Stimulated activated CD4-positive, alpha-beta T cell treated with anti-CD3 and anti-CD28 coated beads, TNF-alpha, amount 100 ng/mL, for 4 hours (primary cell): ENCODE data around the gene TRRAP.
"Not testable (repeated sequence)": the region's sequence is repeated elsewhere in the genome, so short reads cannot be mapped to it uniquely, and the experiment has no call there.

Experiments used
- DNase-seq, 3 experiments: peaks; one replicate each; pipeline ENCODE4 v3.0.0-alpha.2; 2020; ENCODE audit warnings: low read depth in 3 of 3

Gene TRRAP

GRCh38 chr7:98878365-98879197 is at the start of gene TRRAP:
Gene TRRAP, plus strand, starts transcription at chr7:98878532. Its CDS starts 2,619 bp downstream, at chr7:98881151.
- DNase-seq = peak; percentile 59 to 76 (median 67)

DNA sequence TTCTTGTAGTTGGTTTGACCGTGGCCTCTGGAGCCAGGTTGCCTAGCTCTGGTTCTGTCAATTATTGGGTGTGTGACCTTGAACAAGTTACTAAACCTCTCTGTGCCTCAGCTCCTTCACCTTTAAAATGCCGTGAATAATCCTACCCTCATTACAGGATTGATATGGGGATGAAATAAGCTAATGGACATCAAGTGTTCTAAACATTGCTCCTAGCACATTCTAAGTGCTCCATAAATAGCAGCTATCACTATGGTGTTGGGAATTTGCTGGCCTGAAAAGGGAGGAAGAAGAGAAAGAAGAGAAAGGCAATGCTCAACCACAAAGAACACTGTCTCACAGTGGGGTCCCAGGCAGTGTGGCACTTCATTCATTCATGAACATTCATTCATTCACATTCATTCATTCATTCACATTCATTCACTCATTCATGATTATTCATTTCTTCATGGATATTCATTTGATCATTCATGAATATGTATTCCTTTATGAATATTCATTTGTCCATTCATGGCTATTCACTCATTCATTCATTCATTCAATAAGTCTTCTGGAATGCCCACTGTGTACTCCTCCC is 47.3 kb upstream of the TRRAP start:
- no peak for DNase-seq

DNA sequence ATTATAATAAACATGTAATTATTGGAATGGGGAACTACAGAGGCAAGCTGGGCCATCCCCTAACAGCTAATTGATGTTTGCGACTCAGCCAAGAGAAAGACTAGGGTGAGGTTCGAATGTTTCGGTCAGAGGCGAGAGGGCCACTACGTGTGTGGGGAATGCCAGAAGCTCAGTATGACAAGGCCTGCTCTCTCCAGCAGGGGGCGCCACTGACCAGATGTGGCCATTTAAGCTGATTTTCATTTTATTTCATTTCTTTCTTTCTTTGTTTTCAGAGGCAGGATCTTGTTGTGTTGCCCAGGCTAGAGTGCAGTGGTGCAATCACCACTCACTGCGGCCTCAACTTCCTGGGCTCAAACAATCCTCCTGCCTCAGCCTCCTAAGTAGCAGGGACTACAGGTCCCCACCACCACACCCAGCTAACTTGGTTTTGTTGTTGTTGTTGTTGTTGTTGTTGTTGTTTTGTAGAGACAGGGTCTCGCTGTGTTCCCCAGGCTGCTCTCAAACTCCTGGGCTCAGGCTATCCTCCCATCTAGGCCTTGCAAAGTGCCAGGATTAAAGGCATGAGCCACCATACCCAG is 46.6 kb upstream of the TRRAP start:
- DNase-seq = peak in 2 of 3 experiments; percentile 9 to 22

GRCh38 chr7:98833022-98833421 is 45.3 kb upstream of the TRRAP start:
- no peak for DNase-seq

GRCh38 chr7:98834949-98835348 is 43.4 kb upstream of the TRRAP start:
- no peak for DNase-seq

- DNase-seq = no peak
Measured at GRCh38 chr7:98836811-98837629, 41.3 kb upstream of the TRRAP start.

DNA sequence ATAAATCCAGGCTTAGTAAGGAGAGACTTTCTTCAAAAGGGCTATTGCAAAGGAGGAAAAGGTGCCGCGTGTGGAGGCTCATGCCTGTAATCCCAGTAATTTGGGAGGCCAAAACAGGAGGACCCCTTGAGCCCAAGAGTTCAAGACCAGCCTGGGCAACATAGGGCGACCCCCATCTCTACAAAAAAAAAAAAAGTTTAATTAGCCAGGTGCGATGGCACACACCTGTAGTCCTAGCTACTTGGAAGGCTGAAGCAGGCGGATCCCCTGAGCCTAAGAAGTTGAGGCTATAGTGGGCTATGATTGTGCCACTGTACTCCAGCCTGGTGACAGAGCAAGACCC is 40.7 kb upstream of the TRRAP start:
- DNase-seq = no peak

DNA sequence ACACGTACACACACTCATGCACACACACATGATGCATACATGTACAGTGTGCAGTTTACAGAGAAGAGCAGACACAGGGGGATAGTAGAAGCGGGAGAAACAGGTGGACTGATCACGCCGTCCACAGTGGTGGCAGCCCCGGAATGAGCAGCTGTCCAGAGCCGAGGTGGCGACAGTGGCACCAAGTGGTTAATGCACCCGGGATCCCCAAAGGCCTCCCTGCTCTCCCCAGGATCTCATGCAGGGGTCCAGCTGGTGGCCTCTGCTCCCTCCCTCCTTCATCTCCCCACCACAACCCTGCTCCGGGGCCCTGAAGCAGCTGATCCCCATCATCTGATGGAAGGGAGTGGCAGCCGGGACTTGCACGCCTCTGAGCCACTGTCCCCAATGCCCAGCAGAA is 38.2 kb upstream of the TRRAP start:
- DNase-seq = no peak

- no peak for DNase-seq
Measured at GRCh38 chr7:98840722-98841121, 37.6 kb upstream of the TRRAP start.

DNA sequence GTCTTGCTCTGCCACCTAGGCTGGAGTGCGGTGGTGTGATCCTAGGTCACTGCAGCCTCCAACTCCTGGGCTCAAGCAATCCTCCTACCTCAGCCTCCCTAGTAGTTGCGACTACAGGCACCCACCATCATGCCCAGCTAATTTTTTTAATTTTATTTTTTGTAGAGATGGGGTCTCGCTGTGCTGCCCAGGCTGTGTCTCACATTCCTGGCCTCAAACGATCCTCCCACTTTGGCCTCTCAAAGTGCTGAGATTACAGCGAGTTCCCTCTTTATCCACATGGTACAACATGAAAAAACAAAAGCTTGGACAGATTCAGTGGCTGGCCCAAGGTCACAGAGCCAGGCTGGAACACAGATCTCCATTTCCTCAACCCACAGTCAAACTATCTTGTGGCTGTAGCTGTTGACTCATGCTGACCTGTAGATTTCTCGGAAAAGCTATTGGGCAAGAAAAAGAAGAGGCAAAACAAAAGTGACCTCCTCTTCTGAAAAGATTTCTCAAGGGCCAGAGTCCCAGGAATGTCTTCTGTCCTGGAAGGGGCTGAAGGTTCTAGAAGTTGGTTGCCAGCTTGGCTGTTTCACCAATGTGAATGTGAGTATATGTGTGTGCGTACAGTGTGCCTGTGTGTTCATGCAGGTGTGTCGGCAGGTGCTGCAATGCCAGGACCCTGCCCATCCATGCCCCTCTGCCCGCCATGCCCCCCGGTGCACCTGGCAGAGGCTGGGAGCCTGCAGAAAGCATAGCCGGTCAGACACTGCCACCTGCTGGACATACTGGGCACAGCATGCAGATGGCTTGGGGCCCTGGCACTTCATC is 36.9 kb upstream of the TRRAP start:
- peak; percentile 42 to 54 (median 53) for DNase-seq

DNA sequence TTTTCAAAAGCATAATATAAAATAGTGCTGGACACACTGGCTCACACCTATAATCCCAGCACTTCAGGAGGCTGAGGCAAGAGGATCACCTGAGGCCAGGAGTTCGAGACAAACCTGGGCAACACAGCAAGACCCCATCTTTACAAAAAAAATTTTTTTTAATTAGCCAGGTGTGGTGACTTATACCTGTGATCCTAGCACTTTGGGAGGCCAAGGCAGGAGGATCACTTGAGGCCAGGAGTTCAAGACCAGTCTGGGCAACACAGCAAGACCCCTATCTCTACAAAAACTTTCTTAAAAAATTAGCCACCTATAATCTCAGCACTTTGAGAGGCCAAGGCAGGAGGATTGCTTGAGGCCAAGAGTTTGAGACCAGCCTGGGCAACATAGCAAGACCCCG is 35.8 kb upstream of the TRRAP start:
- not testable (repeated sequence) for DNase-seq

- no peak for DNase-seq
Measured at GRCh38 chr7:98848918-98849317, 29.4 kb upstream of the TRRAP start.

- no peak for DNase-seq
Measured at GRCh38 chr7:98852826-98853225, 25.5 kb upstream of the TRRAP start.

GRCh38 chr7:98855610-98856422 is 22.5 kb upstream of the TRRAP start:
- no peak for DNase-seq

GRCh38 chr7:98860071-98860470 is 18.3 kb upstream of the TRRAP start:
- DNase-seq = no peak

DNA sequence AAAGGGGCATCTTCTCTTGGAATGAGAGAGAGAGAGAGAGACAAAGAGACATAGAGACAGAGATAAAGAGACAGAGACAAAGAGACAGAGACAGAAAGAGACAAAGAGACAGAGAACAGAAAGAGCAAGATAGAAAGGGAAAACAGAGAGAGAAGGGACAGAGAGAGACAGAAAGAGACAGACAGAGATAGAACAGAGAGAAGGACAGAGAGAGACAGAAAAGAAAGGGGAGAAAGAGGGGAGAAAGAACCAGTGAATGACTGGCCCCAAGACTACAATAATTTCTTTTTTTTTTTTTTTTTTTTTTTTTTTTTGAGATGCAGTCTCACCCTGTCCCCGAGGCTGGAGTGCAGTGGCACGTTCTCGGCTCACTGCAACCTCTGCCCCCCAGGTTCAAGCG is 16.1 kb upstream of the TRRAP start:
- no peak for DNase-seq

GRCh38 chr7:98862716-98863420 is 15.5 kb upstream of the TRRAP start:
- no peak for DNase-seq

- no peak for DNase-seq
Measured at GRCh38 chr7:98863601-98864000, 14.7 kb upstream of the TRRAP start.

DNA sequence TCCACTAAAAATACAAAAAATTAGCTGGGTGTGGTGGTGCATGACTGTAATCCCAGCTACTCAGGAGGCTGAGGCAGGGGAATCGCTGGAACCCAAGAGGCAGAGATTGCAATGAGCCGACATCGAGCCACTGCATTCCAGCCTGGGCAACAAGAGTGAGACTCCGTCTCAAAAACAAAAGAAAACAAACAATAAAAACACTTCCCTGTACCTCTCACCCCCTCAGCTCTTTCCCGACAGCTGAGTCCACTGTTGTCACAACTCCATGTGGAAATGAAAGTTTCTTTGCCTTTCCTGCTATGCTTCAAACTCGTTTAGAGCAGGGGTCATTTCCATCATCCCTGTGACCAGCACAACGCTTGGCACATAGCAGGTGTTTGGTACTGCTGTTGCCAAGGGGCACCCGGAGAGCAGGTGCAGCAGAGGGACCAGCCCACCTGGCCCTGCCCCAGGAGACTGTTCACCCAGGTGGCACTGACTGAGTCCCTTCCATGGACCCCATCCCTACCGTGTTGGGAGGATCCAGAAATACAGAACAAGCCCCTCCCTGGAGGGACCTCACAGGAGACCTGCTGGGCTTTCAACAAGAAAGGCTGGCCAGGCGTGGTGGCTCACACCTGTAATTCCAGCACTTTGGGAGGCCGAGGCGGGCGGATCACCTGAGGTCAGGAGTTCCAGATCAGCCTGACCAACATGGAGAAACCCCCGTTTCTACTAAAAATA is 13.4 kb upstream of the TRRAP start:
- DNase-seq = no peak
